Myometrial cell (primary cell): ENCODE results near the gene PKIG. TPM values are rescaled to one million over a fixed set of nuclear protein-coding genes. Genes with fewer than 3 reads are reported as not detected.

Experiments
- total RNA-seq: library from RNA; depleted of rRNA; stranded (reverse); fragments of >200 nt; gene quantifications from 2 replicates; pipeline ENCODE4 v1.2.3, GENCODE V29; 2015

Gene PKIG
- 125 and 143 TPM in 2 replicates for total RNA-seq

DNA sequence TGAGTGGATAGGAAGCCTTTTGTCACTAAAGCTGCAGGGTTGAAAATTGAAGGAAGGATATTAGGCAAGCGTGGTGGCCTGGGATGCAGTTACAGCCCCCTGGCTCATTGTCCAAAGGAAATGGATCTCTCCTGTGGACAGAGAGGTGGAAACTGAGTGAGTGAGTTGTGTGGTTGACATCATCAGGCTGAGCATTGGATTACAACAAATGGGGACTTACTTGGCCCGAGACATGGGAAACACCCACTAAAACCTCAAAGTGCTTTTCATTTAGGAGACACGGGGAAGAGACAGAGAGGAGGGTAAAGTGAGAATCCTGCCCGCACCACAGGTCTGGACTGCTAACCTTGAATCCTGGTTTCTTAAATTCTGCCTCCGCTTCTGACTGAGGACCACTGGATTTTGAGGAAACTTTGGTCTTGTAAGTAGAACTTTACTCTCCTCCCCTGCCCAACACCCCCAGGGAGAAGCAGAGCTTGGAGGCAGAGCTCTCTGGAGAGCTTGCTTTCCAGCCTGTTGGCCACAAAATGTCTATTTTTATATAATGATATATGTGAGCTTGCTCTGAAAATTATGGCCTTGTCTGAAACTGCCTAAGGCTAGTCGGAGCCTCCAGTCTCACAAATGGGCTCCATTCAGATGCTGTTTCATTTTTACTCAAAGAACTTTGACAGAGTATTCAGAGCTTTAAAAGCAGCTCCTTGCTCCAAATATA is at the start of gene PKIG:
Gene PKIG, plus strand, starts transcription at position 269 of the 715 bp plus-strand sequence. CDS start 31,978 bp downstream, outside the sequence.

GRCh38 chr20:44651684-44652423 is 69.5 kb downstream of the PKIG start, which contains the start of gene ADA:
Gene ADA, minus strand, starts transcription at chr20:44651699. Its CDS starts 92 bp downstream, at chr20:44651607.

Other genes starting within 250 kb of the PKIG start
- not detected in 2 replicates for gene R3HDML, start 245.5 kb upstream of the PKIG start, total RNA-seq
- not detected in 2 replicates for gene HNF4A, start 226.9 kb upstream of the PKIG start, total RNA-seq
- 16.7 and 18.6 TPM in 2 replicates for gene TTPAL, start 106.7 kb upstream of the PKIG start, total RNA-seq
- 91.7 and 93.4 TPM in 2 replicates for gene SERINC3, start 60.5 kb upstream of the PKIG start, total RNA-seq
- gene ADA, start 69.1 kb downstream of the PKIG start, total RNA-seq, result 9.0 and 9.8 TPM in 2 replicates
- gene CCN5, start 132.8 kb downstream of the PKIG start, total RNA-seq, result not detected in 2 replicates
- not detected in 2 replicates for gene KCNK15, start 163.3 kb downstream of the PKIG start, total RNA-seq
- gene RIMS4, start 228.0 kb downstream of the PKIG start, total RNA-seq, result not detected in 2 replicates